Measurements from ENCODE around the gene VAT1L. TPM values are rescaled to one million over a fixed set of nuclear protein-coding genes. Genes with fewer than 3 reads are reported as not detected.

The VAT1L gene
- total and polyA plus RNA-seq, 10 of the 15 experiments (the other 5 are each of a cell fraction or from before 2014, with no cell fraction given): 0.06 to 0.18 (median 0.10) TPM; not detected in 5

GRCh38 chr16:77859493-77860232 lies 71.3 kb downstream of the VAT1L start:
- Histone ChIP-seq H3K4me2 (ENCODE audit: control insufficient read depth, insufficient read depth) (no peak overlapping the region), H3K4me1 (ENCODE audit: control insufficient read depth, insufficient read depth, low read length) (no peaks in the 10 kb centered on the region), H4K20me1 (ENCODE audit: control insufficient read depth, insufficient read depth) (no peaks in the 10 kb centered on the region), H2AFZ (ENCODE audit: control insufficient read depth, low read depth, low read length) (no peak overlapping the region), H3K9ac (ENCODE audit: control insufficient read depth, insufficient read depth, low read length) (no peak overlapping the region), H3K79me2 (ENCODE audit: control insufficient read depth, insufficient read depth, low read length) (no peaks in the 10 kb centered on the region), H3K27ac (ENCODE audit: control insufficient read depth, insufficient read depth) (no peak overlapping the region), H3K9me3 (replicated peaks; ENCODE audit: control insufficient read depth, insufficient read depth, low read length) (no peaks in the 10 kb centered on the region), H3K27me3 (replicated peaks in 1 of 2; ENCODE audit: control insufficient read depth in 2 of 2, insufficient read depth in 2 of 2, low read length in 1 of 2) (peaks cover 2 to 3% of the 10 kb centered on the region in 2 experiments), H3K36me3 (ENCODE audit: control insufficient read depth in 2 of 2, insufficient read depth in 2 of 2, low read length in 1 of 2) (no peaks in the 10 kb centered on the region), H3K4me3 (no peak overlapping the region)
- CTCF ChIA-PET: no interaction called here
- WGBS (ENCODE audit: insufficient coverage, insufficient replicate concordance, low lambda C conversion rate, missing lambda C conversion rate): 18% methylated on average over 11 of the region's 11 CpGs
- POLR2A ChIA-PET: no interaction called here
- FAIRE-seq (no peak), ATAC-seq (no peak), DNase-seq (ENCODE audit: low read depth, low spot score) (no peak)
- SMC1A ChIA-PET (ENCODE audit: uncharacterized antibody, unreplicated experiment): no interaction called here
- RAD21 ChIA-PET (ENCODE audit: unreplicated experiment): no interaction called here
- TF ChIP-seq RELB (IDR thresholded peaks at IDR 0.05; ENCODE audit: low read depth) (no peak), MYB (IDR thresholded peaks at IDR 0.05; ENCODE audit: borderline replicate concordance, low read depth, low read length) (no peak), IKZF1 (conservative IDR thresholded peaks at IDR 0.05) (no peak), WRNIP1 (IDR thresholded peaks at IDR 0.05; ENCODE audit: borderline replicate concordance, low read depth, low read length) (no peak)
- in situ Hi-C loops (cut with MboI): no loop called here
- intact Hi-C loops (cut with micrococcal nuclease; ENCODE audit: unreplicated experiment): no loop called here
- BruUV-seq (replicated peaks): no TSS peak

- POLR2A ChIA-PET: no interaction called here
- FAIRE-seq: no peak
- Histone ChIP-seq H3K4me3 (no peak overlapping the region), H3K27me3 (replicated peaks in 1 of 2; ENCODE audit: control insufficient read depth in 2 of 2, insufficient read depth in 2 of 2, low read length in 1 of 2) (peaks cover 2 to 3% of the 10 kb centered on the region in 2 experiments), H3K79me2 (ENCODE audit: control insufficient read depth, insufficient read depth, low read length) (no peaks in the 10 kb centered on the region), H3K9me3 (replicated peaks; ENCODE audit: control insufficient read depth, insufficient read depth, low read length) (no peaks in the 10 kb centered on the region), H4K20me1 (ENCODE audit: control insufficient read depth, insufficient read depth) (no peaks in the 10 kb centered on the region), H2AFZ (ENCODE audit: control insufficient read depth, low read depth, low read length) (no peak overlapping the region), H3K4me2 (ENCODE audit: control insufficient read depth, insufficient read depth) (no peak overlapping the region), H3K27ac (ENCODE audit: control insufficient read depth, insufficient read depth) (no peak overlapping the region), H3K9ac (ENCODE audit: control insufficient read depth, insufficient read depth, low read length) (no peak overlapping the region), H3K36me3 (ENCODE audit: control insufficient read depth in 2 of 2, insufficient read depth in 2 of 2, low read length in 1 of 2) (no peaks in the 10 kb centered on the region), H3K4me1 (ENCODE audit: control insufficient read depth, insufficient read depth, low read length) (no peaks in the 10 kb centered on the region)
- no peak for TF ChIP-seq POLR2A (IDR thresholded peaks at IDR 0.05; ENCODE audit: low read depth, low read length)
- no peak for TF ChIP-seq SIX5 (IDR thresholded peaks at IDR 0.05; ENCODE audit: low read depth, low read length, severe bottlenecking)
- no peak for TF ChIP-seq ZNF384 (IDR thresholded peaks at IDR 0.05; ENCODE audit: borderline replicate concordance, low read depth, low read length)
- no peak for TF ChIP-seq PRDM15 (CRISPR knock-in tag; IDR thresholded peaks at IDR 0.05)
- TF ChIP-seq ESRRA (IDR thresholded peaks at IDR 0.05; ENCODE audit: low read length): no peak
- TF ChIP-seq PAX8 (IDR thresholded peaks at IDR 0.05): no peak
- WGBS (ENCODE audit: insufficient coverage, insufficient replicate concordance, low lambda C conversion rate, missing lambda C conversion rate): 41% methylated on average over 3 of the region's 3 CpGs
- in situ Hi-C loops (cut with MboI) (no loop called here), intact Hi-C loops (cut with micrococcal nuclease; ENCODE audit: unreplicated experiment) (no loop called here)
- no TSS peak for BruUV-seq (replicated peaks)
- ATAC-seq: no peak
- no peak for DNase-seq (ENCODE audit: low read depth, low spot score)
- CTCF ChIA-PET: no interaction called here
- RAD21 ChIA-PET (ENCODE audit: unreplicated experiment): no interaction called here
- SMC1A ChIA-PET (ENCODE audit: uncharacterized antibody, unreplicated experiment): no interaction called here
These were observed 72.6 kb downstream of the VAT1L start for GRCh38 chr16:77860953-77861352.
